Measurements from ENCODE around the gene TUT4.
"Not testable (repeated sequence)": the region's sequence is repeated elsewhere in the genome, so short reads cannot be mapped to it uniquely, and the experiment has no call there.

Gene TUT4, protein sequence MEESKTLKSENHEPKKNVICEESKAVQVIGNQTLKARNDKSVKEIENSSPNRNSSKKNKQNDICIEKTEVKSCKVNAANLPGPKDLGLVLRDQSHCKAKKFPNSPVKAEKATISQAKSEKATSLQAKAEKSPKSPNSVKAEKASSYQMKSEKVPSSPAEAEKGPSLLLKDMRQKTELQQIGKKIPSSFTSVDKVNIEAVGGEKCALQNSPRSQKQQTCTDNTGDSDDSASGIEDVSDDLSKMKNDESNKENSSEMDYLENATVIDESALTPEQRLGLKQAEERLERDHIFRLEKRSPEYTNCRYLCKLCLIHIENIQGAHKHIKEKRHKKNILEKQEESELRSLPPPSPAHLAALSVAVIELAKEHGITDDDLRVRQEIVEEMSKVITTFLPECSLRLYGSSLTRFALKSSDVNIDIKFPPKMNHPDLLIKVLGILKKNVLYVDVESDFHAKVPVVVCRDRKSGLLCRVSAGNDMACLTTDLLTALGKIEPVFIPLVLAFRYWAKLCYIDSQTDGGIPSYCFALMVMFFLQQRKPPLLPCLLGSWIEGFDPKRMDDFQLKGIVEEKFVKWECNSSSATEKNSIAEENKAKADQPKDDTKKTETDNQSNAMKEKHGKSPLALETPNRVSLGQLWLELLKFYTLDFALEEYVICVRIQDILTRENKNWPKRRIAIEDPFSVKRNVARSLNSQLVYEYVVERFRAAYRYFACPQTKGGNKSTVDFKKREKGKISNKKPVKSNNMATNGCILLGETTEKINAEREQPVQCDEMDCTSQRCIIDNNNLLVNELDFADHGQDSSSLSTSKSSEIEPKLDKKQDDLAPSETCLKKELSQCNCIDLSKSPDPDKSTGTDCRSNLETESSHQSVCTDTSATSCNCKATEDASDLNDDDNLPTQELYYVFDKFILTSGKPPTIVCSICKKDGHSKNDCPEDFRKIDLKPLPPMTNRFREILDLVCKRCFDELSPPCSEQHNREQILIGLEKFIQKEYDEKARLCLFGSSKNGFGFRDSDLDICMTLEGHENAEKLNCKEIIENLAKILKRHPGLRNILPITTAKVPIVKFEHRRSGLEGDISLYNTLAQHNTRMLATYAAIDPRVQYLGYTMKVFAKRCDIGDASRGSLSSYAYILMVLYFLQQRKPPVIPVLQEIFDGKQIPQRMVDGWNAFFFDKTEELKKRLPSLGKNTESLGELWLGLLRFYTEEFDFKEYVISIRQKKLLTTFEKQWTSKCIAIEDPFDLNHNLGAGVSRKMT (N-terminal part only)

DNA sequence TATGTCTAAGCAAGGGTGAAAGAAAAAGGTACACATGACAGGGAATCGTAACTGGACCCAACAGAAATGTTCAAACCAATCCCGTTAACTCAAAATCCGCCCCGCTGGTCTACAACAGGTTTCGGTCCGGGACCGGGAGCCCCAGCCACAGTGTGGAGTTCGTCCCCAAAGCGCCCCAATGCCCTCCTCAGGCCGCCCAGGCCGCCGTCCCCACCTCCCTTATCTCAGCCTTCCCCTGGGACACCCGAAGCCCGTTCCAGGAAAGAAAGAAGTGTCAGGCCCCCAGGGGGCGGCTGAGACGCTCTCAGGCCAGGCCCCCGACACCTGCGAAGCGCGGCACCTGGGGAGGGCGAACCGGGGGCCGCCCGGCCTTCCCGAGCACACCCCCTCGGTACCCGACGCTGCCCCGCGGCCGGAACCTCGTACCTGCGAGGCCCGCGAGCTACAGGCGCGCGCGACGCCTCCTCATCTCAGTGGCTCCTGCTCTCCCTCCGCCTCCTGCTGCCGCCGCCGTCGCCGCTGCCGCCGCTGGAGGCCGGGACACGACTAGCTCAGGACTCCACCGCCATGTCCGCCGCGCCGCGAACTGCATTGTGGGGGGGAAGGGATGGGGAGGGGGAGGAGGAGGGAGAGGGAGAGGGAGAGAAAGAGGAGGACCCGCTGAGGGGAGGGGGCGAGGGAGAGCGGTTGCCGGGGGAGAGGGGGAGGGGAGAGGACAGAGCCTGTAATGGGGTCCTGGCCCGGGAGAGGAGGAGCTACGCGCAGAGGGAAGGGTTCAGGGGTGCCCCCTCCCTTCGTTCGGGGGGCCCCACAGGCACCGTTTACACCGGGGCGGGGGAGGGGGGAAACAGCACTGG is at the start of gene TUT4:
Gene TUT4 (minus strand): TSS at position 588 of the 857 bp plus-strand sequence. CDS start 26,812 bp downstream, outside the sequence.
- peak; percentile 68 for DNase-seq (ENCODE audit: low read depth)

DNA sequence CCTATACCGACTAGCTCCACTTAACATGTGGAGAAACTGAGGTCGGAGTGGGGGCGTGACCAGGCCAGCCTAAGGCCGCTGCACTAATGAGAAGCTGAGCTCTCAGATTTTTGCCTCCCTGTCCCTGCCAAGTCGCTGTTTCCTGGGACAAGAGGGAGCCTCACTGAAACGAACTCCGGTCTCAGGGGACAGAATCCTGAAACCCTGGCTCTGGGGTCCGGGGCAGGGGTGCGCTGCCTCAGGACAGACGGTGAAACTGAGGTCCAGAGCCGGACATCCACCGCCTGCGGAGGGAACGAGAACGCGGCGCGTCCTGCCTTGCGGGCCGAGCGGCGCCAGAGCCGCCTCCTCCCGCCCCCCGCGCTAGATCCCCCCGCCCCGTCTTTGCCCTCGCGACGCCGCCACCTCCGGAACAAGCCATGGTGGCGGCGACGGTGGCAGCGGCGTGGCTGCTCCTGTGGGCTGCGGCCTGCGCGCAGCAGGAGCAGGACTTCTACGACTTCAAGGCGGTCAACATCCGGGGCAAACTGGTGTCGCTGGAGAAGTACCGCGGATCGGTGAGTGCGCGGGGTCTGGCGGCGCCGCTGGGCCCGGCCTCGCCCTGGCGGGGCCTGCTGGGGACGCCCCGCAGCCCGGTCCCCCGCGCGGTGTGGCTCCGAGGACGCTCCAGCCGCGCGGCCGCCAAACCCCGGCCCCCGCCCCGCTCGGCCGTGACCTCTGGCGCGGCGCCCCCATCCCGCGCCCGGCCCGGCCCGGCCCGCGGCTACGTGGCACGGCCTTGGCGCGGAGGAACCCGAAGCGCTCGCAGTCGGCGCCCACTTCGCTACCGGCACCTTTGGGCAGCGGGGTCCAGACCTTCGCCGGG is 49.3 kb upstream of the TUT4 start, which contains the start of gene GPX7:
Gene GPX7 (plus strand): TSS at position 381 of the 865 bp plus-strand sequence. CDS start 39 bp downstream, at position 420.
- DNase-seq (ENCODE audit: low read depth): peak; percentile 40

DNA sequence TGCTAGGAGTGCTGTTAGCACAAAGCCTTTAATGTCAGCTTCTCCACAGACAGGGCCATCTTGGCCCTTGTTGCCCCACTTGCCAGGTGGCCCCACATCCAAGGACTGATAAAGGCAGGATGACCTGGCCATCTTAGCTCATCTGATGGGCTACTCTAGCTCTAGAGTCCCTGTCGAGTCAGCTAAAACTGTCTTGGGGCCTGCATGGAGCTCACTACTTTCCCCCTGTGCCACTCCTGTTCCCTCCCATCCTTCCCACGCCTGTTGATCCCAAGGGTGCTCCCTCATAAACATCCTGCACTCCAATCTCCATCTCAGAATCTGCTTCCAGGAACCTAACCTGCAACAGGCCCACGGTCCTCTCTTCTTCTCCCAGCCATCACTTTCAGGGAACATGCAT is 48.6 kb upstream of the TUT4 start:
- DNase-seq (ENCODE audit: low read depth): no peak

DNA sequence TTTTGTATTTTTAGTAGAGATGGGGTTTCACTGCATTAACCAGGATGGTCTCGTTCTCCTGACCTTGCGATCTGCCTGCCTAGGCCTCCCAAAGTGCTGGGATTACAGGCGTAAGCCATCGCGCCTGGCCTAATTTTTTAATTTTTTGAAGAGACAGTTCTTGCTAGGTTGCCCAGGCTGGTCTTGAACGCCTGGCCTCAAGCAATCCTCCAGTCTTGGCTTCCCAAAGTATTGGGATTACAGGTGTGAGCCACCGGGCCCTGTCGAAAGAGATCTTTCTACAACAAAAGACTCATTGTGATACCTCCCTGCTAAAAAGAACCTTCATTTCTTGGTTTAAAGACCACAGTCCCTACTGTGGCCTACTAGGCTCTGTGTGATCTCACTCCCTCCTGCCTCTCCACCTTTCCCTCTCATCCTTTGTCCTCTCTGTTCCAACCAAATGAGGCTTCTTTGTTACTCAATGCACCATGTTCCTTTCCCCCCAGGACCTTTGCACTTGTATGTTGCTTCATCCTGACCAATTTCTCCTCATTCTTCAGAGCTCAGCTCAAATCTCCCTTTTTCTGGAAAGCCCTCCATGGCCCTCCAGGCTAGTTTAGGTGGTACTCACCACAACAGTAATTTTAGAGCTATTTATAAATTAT is 47.8 kb upstream of the TUT4 start:
- DNase-seq (ENCODE audit: low read depth): no peak

DNA sequence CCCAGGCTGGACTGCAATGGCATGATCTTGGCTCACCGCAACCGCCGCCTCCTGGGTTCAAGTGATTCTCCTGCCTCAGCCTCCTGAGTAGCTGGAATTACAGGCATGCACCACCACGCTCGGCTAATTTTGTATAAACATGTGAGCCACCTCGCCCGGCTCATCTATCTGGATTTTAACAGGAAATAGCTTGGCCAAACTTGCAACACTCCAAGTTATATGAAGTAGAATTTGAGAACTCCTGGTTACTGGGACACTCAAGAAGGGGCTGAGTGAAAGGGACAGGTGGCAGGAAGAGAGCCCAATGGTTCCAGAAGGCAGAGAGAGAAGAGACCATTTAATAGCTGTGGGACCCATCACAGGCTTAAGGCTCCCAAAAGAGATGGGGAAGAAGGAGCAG is 46.3 kb upstream of the TUT4 start:
- no peak for DNase-seq (ENCODE audit: low read depth)

DNA sequence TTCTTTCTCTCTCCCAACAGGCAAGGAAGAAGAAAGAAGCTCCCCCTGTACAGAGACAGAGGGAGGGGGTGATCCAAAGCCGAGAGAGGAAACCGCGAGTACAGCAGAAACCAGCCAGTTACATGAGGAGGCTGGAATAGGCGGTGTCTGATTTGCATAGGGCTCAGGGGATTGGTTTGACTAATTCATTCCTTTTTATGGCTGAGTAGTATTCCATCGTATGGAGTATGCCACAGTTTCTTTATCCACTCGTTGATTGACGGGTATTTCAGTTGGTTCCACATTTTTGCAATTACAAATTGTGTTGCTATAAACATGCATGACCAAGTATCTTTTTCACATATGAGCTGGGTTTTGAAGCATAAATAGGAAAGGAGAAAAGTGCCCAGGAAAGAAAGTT is 45.8 kb upstream of the TUT4 start:
- no peak for DNase-seq (ENCODE audit: low read depth)

DNA sequence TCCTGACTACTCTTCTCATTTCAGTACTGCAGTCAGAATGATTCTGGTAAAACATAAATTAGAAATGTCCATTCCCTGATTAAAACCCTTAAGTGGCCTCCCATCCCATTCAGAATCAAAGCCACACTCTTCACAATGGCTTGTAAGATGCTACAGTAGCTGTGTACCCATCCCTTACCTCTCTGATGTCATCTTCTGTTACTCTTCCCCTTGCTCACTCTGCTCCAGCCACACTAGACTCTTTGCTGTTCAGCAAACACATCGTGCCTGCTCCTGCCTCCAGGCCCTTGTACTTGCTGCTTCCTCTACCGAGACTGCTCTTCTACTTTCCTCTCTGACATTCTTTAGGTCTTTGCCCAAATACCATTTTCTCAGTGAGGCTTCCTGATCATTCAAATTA is 45.0 kb upstream of the TUT4 start:
- DNase-seq (ENCODE audit: low read depth): no peak

DNA sequence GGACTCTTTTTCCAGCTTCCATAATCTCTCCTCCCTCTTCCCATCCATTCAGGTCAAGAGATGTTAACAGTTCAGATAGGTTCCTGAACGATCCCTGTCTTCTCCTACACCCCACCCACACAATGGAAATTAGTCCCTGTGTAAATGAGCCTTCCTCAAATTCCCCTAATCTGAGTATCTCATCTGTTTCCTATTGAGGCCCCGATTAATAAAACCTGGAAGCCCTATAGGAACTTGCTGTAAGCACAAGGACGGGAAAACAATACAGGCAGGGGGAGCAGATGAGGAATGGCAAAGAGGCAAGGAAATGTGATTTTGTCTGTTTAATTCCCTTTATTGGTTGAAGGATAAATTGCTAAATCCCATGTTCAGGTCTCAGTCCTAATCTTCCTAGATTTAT is 42.2 kb upstream of the TUT4 start:
- no peak for DNase-seq (ENCODE audit: low read depth)

DNA sequence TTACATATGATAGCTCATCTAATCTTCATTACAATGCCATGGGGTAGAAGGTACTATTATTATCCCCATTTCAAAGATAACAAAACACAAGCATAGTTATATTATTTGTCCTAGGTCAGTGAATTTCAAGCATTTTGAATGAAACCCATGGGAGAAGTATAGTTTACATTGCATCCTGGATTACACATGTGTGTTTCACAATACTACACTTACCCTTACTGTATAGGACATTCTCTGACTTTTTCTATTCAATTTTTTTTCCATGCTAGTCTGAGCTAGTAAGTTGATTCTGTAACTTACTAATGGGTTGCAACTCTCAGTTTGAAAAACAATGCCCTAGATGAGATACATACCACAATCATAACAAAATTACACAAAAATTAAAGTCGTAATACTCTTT is 40.6 kb upstream of the TUT4 start:
- no peak for DNase-seq (ENCODE audit: low read depth)

DNA sequence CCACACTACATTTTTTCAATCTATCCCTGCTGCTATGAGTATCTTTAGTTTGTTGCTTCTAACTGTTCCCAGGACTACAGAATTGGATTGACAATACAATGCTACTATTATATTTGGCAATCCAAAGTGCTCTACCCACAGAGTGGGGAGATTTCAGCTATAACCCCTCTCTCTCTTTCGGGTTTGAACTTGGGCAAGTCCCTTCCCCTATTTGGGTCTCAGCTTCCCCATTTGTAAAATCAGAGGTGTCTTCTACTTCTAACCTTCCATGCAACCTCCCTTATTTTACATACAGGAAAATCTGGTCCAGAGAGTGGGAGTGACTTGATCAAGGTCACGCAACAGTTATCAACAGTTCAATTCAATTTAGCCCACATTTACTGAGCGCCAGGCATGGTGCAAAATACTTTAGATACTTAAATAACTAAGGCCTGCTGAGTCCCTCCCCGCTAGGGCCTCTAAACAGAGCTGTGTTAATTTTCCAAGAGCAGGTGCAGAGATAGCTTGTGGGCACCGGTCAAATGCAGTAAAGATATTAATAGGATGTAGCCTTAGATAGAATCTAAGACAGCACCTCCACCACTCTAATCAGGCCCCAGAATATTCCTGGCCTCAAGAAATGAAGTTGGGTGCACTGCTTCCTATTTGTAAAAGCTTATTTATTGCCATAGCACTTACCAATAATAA is 39.9 kb upstream of the TUT4 start:
- no peak for DNase-seq (ENCODE audit: low read depth)

DNA sequence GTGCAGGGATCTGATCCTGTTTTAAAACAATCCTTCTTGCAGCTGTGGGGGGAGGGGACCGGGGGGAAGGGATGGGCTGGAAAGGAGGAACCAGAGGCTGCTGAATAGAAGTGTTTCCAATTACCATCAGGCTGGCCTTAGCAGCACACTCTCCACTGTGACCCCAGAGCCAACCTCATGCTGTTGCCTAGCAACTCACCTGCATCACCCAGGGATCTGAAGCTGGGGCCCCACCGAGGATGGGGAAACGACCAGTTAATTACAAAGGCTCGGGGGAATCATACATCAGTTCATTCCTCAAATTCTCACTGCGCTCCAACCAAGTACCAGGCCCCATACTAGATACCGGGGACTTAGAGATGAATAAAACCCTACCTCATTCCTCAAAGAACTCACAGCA is 37.4 kb upstream of the TUT4 start:
- no peak for DNase-seq (ENCODE audit: low read depth)

DNA sequence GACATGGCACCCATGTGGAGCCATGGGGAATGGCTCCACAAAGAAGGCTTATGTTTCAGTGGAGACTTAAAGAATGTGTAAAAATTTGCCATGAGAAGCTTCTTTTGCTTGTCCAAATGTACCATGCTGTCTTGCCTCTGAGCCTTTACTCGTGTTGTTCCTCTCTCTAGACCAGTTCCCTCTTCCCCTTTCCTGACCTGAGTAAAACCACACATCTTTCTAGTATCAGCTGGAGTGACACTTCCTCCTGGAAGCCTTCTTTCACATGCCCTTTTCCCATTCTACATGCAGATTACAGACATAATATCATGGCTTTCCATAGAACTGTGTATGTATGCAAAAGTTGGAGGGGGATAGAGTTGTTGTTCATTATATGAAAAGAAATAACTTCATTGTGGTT is 35.6 kb upstream of the TUT4 start:
- DNase-seq (ENCODE audit: low read depth): no peak

DNA sequence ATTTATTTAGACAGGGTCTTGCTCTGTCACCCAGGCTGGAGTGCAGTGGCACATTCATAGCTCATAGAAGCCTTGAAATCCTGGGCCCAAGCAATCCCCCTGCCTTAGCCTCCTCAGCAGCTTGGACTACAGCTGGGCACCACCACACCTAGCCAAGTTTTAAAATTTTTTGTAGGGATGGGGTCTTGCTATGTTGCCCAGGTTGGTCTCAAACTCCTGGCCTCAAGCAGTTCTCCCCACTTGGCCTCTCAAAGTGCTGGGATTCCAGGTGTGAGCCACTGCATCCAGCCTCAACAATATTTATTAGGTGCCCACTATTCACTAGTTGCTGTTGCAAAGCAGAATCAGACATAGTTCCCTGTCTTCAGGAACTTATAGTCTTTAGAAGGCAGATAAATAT is 35.1 kb upstream of the TUT4 start:
- no peak for DNase-seq (ENCODE audit: low read depth)

DNA sequence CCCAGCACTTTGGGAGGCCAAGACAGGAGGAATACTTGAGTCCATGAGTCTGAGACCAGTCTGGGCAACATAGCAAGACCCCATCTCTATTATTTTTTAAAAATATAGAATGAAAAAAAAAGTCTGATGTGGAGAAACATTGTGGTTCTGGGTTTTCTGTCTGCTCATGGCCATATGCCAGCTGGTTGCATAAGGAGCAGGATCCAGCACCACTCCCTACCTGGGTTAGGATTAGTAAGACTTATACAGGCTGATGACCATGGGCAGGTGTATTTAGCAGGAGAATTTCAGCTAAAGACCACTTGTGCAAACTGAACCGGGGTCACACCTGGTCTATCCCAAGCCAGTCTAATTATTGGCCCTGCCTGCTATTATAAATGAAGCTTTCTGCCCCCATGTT is 32.6 kb upstream of the TUT4 start:
- no peak for DNase-seq (ENCODE audit: low read depth)

DNA sequence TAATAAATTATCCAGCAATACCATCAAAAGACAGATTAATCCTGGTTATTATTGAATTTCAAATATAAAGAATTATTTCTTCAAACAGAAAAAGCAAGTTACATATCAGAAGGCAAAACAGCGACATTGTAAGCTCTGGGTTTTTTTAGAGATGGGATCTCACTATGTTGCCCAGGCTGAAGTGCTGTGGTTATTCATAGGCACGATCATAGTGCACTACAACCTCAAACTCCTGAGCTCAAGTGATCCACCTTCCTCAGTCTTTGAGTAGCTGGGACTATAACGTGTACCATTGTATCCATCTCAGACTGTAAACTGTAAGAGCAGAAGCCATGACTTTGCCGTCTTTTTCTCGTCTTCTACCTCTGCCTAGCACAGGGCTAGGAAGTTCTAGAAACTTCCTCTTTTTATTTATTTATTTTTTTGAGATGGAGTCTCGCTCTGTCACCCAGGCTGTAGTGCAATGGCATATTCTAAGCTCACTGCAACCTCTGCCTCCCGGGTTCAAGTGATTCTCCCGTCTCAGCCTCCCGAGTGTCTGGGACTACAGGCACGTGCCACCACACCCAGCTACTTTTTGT is 29.3 kb upstream of the TUT4 start:
- DNase-seq (ENCODE audit: low read depth): no peak

DNA sequence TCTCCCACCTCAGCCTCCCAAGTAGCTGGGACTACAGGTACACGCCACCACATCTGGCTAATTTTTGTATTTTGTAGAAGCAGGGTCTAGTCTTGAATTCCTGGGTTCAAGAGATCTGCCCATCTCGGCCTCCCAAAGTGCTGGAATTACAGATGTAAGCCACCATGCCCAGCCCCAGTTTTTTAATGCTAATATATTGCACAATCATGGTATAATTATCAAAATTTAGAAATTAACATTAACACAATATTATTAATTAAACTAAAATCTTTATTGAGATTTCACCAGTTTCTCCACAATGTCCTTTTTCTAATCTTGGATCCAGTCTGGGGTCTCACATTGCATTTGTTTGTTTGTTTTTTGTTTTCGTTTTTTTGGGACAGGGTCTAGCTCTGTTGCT is 27.4 kb upstream of the TUT4 start:
- no peak for DNase-seq (ENCODE audit: low read depth)

DNA sequence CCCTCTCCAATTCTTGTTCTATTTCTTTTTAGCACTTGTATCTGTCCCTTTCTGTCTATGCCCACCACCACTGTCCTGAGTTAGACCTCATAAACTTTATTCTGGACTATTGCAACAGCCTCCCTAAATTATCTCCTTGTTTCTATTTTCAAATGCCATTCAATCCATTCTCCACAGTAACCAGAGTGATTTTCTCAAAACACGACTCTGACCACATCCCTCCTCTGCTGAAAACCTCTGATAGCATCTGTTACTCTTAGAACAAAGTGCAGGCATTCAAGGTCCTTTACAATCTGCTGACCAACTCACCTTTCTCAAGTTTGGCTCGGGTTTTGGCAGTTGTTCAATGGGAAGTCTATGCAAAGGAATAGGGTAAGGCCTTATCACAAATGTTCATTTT is 26.5 kb upstream of the TUT4 start:
- no peak for DNase-seq (ENCODE audit: low read depth)

DNA sequence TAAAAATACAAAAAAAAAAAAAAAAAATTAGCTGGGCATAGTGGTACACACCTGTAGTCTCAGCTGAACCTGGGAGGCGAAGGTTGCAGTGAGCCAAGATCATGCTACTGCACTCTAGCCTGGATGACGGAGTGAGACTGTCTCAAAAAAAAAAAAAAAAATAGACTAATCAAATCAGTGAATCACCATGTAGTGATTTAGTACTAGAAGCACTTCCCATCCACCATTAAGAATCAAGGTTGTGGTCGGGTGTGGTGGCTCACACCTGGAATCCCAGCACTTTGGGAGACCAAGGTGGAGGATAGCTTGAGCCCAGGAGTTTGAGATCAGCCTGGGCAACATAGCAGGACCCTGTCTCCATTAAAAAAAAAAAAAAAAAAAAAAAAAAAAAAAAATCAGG is 25.2 kb upstream of the TUT4 start:
- not testable (repeated sequence) for DNase-seq (ENCODE audit: low read depth)

DNA sequence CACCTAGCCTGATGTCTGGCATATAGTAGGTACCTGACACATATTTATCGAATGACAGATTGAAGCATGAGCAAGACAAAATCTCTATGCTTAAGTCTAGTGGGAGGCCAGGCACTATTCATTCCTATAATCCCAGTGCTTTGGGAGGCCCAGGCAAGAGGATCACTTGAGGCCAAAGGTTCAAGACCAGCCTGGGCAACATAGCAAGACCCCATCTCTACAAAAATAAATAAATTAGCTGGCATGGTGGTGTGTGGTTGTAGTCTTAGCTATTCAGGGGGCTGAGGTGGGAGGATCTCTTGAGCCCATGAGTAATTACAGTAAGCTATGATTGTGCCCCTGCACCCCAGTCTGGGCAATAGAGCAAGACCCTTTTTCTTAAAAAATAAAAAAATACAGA is 23.2 kb upstream of the TUT4 start:
- DNase-seq (ENCODE audit: low read depth): no peak

All from activated T-helper 9 cell treated with anti-CD3 and anti-CD28 coated beads, Interleukin-2, amount 50 U/mL, for 16 hours (primary cell).